SU-DHL-6 (cell line): ENCODE data around the gene PTPN11.

Experiments
- EZH2phosphoT487 ChIP-seq: fragments of 200-600 bp; sonication (generic), shearing (Covaris generic); conservative IDR thresholded peaks from 2 replicates; pipeline ENCODE4 v1.6.1; 2018; ENCODE audit warnings: mild to moderate bottlenecking, antibody characterized with exemption, low read length, moderate library complexity, mixed read lengths
- TF ChIP-seq, protein P1 (sequence below): fragments of 200-600 bp; sonication (generic); IDR thresholded peaks from one replicate; pipeline ENCODE4 v1.5.1; 2017; ENCODE audit warnings: antibody characterized with exemption, mild to moderate bottlenecking, low read length, moderate library complexity; ENCODE audit not compliant: insufficient read depth, poor library complexity, severe bottlenecking

DNA sequence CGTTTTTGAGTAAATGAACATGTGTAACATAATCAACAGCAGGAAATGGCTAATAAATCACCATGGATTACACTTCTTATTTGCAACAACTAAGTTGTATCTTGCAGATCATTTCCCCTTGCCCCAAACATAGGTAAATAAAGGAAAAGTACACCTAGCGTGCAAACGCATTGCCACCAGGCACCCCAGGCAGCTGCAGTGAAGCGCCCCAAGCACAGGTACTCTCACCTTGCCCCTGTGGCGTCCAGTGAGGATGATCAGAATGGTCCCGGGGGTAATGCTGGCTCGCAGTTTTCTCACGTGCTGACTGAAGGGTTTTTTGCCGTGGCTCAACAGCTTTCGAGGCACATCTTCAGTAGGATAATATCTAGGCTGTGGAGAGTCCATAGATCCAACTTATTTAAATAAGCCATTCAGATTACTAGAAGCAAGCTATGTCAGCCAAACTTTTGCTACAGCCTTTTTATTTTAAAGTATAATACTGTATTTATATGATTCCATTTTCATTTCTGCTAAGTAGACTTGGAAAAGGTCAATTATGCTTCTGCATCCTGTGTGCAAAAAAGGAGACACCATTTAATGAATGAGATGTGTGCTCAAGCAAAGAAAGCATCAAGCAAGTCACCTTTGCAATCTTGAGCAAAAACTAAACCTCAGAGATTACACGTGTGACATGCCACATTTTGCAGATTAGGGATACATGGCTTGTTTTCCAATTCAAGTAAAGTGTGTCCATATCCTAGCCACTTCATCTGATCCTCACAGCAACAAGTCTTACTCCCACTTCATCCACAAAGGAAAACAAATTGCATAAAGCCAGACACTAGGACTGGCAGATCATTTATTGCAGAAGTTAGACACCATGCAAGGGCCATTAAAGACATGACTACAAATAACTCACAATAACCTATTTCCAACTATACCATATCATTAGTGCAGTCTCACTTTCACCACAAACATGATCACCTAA lies 11.9 kb upstream of the PTPN11 start:
- TF ChIP-seq, protein P1, sequence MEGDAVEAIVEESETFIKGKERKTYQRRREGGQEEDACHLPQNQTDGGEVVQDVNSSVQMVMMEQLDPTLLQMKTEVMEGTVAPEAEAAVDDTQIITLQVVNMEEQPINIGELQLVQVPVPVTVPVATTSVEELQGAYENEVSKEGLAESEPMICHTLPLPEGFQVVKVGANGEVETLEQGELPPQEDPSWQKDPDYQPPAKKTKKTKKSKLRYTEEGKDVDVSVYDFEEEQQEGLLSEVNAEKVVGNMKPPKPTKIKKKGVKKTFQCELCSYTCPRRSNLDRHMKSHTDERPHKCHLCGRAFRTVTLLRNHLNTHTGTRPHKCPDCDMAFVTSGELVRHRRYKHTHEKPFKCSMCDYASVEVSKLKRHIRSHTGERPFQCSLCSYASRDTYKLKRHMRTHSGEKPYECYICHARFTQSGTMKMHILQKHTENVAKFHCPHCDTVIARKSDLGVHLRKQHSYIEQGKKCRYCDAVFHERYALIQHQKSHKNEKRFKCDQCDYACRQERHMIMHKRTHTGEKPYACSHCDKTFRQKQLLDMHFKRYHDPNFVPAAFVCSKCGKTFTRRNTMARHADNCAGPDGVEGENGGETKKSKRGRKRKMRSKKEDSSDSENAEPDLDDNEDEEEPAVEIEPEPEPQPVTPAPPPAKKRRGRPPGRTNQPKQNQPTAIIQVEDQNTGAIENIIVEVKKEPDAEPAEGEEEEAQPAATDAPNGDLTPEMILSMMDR: no peak
- TF ChIP-seq EZH2phosphoT487: no peak
